GM19468 (cell line): ENCODE data around the gene RSRC1.
"Not testable (repeated sequence)": the region's sequence is repeated elsewhere in the genome, so short reads cannot be mapped to it uniquely, and the experiment has no call there.

Experiments used
- ATAC-seq: cut with Tn5 transposase; IDR thresholded peaks from one replicate; pipeline ENCODE4 v1.9.1; 2021; ENCODE audit warnings: mild to moderate bottlenecking, moderate library complexity, moderate number of reproducible peaks; ENCODE audit not compliant: unreplicated experiment; ENCODE audit errors: extremely low read depth

RSRC1 gene

GRCh38 chr3:158210067-158210466 lies 100.2 kb downstream of the RSRC1 start:
- ATAC-seq = no peak

DNA sequence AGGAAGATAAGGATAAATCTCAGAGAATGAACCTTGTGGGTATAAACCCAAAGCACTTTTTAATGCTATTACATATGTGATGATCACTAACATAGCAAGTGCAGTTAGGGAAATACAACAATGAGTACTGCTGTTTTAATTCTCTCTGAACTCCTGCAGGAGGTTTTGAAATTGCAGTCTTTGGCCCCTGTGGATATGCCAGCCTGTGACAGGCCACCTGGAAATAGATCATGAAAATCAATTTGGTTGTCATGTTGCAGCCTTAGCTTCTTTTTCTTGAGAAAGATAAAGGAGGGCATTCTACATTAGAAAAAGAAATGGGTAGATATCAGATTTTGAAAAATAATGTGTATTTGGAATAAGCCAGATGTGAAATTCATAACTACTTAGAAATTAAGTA lies 103.6 kb downstream of the RSRC1 start:
- ATAC-seq = no peak

DNA sequence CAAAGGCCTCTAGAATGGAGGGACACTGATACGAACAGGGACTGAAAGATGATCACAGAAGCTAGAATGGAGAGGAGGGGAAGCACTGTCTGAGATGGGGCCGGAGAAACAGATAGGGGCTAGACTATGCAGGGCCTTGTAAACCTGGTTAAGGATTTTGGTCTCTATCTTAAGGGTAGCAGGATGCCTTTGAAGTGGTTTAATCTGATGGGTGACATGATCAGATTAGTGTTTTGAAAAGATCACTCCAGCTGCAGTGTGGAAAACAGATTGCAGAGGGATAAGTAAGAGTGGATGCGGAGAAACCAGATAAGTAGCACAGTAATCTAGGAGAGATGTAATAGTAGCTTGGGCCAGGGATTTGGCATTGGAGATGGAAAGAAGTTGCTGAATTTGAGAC lies 108.1 kb downstream of the RSRC1 start:
- no peak for ATAC-seq

- ATAC-seq = no peak
These were observed 110.7 kb downstream of the RSRC1 start for GRCh38 chr3:158220575-158220974.

DNA sequence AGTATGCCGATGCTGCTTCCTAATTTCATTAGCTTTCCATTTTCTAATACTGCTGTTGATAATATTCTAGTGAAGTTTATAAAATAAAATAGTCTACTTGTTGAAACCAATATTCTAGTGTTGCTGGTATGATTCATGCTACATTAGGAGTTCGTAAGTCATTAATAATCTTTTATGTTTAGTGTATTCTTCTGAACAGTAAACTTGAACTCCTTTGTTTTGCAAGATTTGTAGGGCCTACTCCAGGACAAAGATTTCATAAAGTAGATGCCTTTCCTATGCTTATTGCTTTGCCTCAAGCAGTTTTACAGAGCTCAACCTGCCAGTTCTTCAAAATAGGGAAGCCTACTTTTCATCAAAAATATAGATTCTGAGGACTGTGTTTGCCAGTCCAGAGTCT lies 111.5 kb downstream of the RSRC1 start:
- no peak for ATAC-seq

GRCh38 chr3:158226429-158226828 lies 116.5 kb downstream of the RSRC1 start:
- ATAC-seq = no peak

DNA sequence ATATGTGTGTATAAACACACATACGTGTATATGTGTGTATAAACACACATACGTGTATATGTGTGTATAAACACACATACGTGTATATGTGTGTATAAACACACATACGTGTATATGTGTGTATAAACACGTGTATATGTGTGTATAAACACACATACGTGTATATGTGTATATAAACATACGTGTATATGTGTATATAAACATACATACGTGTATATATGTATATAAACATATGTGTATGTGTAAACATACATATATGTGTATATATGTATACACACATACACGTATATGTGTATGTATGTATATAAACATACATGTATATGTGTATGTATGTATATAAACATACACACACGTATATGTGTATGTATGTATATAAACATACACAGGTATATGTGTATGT lies 119.1 kb downstream of the RSRC1 start:
- ATAC-seq = not testable (repeated sequence)

DNA sequence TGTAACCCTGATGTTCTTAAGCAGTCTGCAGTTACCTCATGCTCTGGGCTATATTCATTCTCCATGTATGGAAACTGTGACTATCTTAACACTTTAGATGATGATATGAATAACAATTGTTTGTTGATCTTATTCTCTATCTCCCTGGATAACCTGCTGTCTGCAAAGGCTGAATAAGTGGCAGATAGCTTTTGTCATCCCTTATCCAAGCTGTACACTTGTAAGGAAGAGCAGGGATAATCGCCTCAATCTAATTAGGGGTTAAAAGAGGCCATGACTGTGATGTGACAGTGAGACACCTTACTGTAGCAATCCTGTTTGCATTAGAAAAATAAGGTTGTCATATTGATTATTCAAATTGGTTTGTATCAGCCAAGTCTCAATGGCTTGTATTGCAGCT lies 123.9 kb downstream of the RSRC1 start:
- no peak for ATAC-seq

- no peak for ATAC-seq
These were observed 134.4 kb downstream of the RSRC1 start for GRCh38 chr3:158244274-158244673.

DNA sequence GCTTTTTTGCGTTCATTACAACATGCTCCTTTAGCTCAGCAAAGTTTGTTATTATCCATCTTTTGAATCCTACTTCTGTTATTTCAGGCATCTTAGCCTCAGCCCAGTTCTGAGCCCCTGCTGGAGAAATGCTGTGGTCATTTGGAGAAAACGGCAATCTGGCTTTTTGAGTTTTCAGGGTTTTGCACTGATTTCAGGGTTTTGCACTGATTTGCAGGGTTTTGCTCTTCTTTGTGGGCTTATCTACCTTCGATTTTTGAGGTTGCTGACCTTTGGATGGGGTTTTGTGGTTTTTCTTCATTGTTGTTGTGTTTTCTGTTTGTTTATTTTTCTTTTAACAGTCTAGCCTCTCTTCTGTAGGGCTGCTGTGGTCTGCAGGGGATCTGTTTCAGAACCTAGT lies 137.4 kb downstream of the RSRC1 start:
- ATAC-seq = no peak

GRCh38 chr3:158248261-158248660 lies 138.4 kb downstream of the RSRC1 start:
- no peak for ATAC-seq

GRCh38 chr3:158249183-158249582 lies 139.3 kb downstream of the RSRC1 start:
- ATAC-seq = peak; percentile 51

DNA sequence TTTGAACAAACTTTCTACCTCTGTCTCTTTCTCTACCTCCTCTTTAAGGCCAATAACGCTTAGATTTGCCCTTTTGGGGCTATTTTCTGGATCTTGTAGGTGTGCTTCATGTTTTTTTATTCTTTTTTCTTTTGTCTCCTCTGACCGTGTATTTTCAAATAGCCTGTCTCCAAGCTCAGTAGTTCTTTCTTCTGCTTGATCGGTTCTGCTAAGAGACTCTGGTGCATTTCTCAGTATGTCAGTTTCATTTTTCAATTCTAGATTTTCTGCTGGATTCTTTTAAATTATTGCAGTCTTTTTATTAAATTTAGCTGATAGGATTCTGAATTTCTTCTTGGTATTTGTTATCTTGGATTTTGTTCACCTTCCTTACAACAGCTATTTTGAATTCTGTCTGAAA lies 148.7 kb downstream of the RSRC1 start:
- ATAC-seq = no peak

- ATAC-seq = no peak
These were observed 150.5 kb downstream of the RSRC1 start for GRCh38 chr3:158260392-158260791.

- no peak for ATAC-seq
These were observed 151.6 kb downstream of the RSRC1 start for GRCh38 chr3:158261371-158261991.

- no peak for ATAC-seq
These were observed 155.0 kb downstream of the RSRC1 start for GRCh38 chr3:158264894-158265293.

- ATAC-seq = no peak
These were observed 157.1 kb downstream of the RSRC1 start for GRCh38 chr3:158267015-158267414.

- ATAC-seq = no peak
These were observed 160.1 kb downstream of the RSRC1 start for GRCh38 chr3:158269942-158270341.

- no peak for ATAC-seq
These were observed 162.2 kb downstream of the RSRC1 start for GRCh38 chr3:158272081-158272480.

- ATAC-seq = no peak
These were observed 163.8 kb downstream of the RSRC1 start for GRCh38 chr3:158273656-158274055.

GRCh38 chr3:158278187-158278586 lies 168.3 kb downstream of the RSRC1 start:
- no peak for ATAC-seq

- ATAC-seq = no peak
These were observed 169.7 kb downstream of the RSRC1 start for GRCh38 chr3:158279609-158280008.

DNA sequence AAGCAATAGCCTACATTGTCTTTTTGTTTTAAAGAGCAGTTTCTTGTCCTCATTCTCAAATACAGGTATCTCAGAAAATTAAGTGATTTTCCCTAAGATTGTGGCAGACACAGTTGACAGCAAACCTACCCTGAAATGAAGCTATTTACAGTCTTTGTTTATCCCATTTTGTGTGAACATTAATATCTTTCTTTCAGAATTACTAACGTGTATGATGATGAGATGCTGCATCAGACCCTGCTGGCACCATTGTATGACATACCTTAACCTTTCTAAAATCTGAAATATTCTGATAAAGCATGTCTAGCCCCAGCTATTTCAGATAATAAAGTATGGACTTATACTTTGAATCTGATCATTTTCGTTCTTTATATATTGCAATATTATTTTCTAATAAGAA lies 185.9 kb downstream of the RSRC1 start:
- no peak for ATAC-seq
